Activated naive CD4-positive, alpha-beta T cell treated with anti-CD3 and anti-CD28 coated beads, Interleukin-2, amount 50 U/mL, for 24 hours (primary cell): ENCODE results near the gene KDM1B.

ENCODE experiments used
- H3K27ac Mint-ChIP-seq: one replicate; pipeline ENCODE4 v1.8.0; 2021; ENCODE audit warnings: mild to moderate bottlenecking, mixed read lengths
- H3K27me3 Mint-ChIP-seq: one replicate; pipeline ENCODE4 v1.8.0; 2021; ENCODE audit warnings: mixed read lengths
- H3K36me3 Mint-ChIP-seq: one replicate; pipeline ENCODE4 v1.8.0; 2021; ENCODE audit warnings: mixed read lengths
- H3K4me1 Mint-ChIP-seq: one replicate; pipeline ENCODE4 v1.8.0; 2021; ENCODE audit warnings: mixed read lengths
- H3K4me3 Mint-ChIP-seq: one replicate; pipeline ENCODE4 v1.8.0; 2021; ENCODE audit warnings: mild to moderate bottlenecking, mixed read lengths
- H3K9me3 Mint-ChIP-seq: one replicate; pipeline ENCODE4 v1.8.0; 2021; ENCODE audit warnings: mixed read lengths

KDM1B gene

DNA sequence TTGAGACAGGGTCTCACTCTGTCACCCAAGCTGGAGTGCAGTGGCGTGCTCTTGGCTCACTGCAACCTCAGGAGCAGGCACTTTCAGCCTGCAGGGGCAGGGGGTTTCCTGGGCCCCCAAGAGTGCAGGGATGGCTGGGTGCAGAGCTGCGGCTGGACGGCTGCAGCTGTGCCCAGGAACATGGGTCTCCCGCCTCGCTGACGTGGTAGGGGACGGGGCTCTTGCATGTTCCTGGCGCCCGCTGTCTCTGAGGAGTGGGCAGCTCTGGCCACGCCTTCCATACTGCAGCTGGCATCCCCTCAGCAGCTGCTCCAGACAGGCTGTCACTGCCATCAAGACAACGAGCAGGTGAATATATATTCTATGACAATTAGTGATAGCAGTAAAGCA lies 111.3 kb downstream of the KDM1B start:
- H3K36me3 Mint-ChIP-seq: peaks cover 4% of the 10 kb centered on the region
- no peak overlapping the region for H3K4me3 Mint-ChIP-seq
- H3K9me3 Mint-ChIP-seq: no peaks in the 10 kb centered on the region
- H3K4me1 Mint-ChIP-seq: peaks cover 27% of the 10 kb centered on the region
- no peaks in the 10 kb centered on the region for H3K27me3 Mint-ChIP-seq
- no peak overlapping the region for H3K27ac Mint-ChIP-seq

DNA sequence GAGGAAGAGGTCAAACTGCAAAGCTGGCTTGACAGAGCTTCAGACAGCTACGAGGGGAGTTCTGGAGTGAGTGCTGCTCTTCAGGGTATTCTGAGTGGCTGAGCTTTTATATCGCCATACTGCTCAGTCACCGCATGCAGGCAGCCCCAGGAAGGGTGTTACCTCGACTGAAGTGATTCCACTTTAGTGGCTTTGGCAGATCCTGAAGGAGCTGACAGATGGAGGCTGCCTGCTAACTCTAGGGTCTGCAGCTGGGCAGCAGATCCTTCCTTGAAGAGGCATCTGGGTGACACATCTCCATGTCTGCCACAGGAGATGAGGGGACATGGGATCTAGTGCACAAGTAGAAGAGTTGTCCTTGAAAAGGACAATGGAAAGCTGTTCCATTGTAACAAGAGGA lies 112.8 kb downstream of the KDM1B start:
- peaks cover 12% of the 10 kb centered on the region for H3K4me1 Mint-ChIP-seq
- H3K4me3 Mint-ChIP-seq: no peak overlapping the region
- no peaks in the 10 kb centered on the region for H3K27me3 Mint-ChIP-seq
- no peak overlapping the region for H3K27ac Mint-ChIP-seq
- H3K9me3 Mint-ChIP-seq: no peaks in the 10 kb centered on the region
- H3K36me3 Mint-ChIP-seq: no peaks in the 10 kb centered on the region

DNA sequence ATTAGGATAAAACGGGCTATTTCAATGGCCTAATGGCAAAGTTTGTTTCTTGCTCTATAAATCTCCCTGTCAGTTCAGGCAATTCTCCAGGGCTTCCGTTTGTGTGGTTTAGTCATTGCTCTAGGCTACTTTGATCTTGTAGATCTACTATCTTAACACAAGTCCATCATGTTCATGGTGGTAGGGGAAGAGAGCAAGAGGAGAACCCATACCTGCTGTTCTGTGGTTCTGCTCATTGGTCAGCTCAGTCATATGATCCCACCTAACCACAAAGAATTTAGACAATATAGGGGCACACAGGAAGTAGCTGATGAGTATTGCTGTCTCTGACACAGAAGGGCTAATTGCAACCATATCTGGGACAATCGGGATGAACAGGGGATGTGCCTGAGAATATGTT lies 114.0 kb downstream of the KDM1B start:
- no peak overlapping the region for H3K4me3 Mint-ChIP-seq
- H3K4me1 Mint-ChIP-seq: peaks cover 10% of the 10 kb centered on the region
- H3K27me3 Mint-ChIP-seq: no peaks in the 10 kb centered on the region
- H3K27ac Mint-ChIP-seq: no peak overlapping the region
- no peaks in the 10 kb centered on the region for H3K36me3 Mint-ChIP-seq
- no peaks in the 10 kb centered on the region for H3K9me3 Mint-ChIP-seq

DNA sequence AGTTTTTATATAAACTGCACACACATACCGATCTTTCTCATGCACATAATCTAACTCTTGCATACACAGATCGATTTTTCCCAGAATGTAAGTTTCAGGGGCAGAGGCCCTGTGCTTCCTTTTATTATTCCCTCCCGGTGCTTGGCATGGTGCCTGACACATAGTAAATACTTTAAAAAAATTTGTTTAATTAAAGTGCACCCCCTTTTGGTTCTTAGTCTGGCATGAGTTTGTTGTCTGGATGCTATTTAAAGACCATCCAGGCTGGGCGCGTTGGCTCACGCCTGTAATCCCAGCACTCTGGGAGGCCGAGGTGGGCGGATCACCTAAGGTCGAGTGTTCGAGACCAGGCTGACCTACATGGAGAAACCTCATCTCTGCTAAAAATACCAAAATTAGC lies 114.5 kb downstream of the KDM1B start:
- no peaks in the 10 kb centered on the region for H3K36me3 Mint-ChIP-seq

GRCh38 chr6:18270216-18270615 lies 115.0 kb downstream of the KDM1B start:
- no peak overlapping the region for H3K27ac Mint-ChIP-seq
- no peaks in the 10 kb centered on the region for H3K9me3 Mint-ChIP-seq
- H3K4me1 Mint-ChIP-seq: peaks cover 5% of the 10 kb centered on the region
- H3K36me3 Mint-ChIP-seq: no peaks in the 10 kb centered on the region
- no peak overlapping the region for H3K4me3 Mint-ChIP-seq
- H3K27me3 Mint-ChIP-seq: no peaks in the 10 kb centered on the region

More for the DNA sequence above, 114.5 kb downstream of the KDM1B start:
- peaks cover 10% of the 10 kb centered on the region for H3K4me1 Mint-ChIP-seq
- no peak overlapping the region for H3K4me3 Mint-ChIP-seq
- H3K9me3 Mint-ChIP-seq: no peaks in the 10 kb centered on the region
- H3K27ac Mint-ChIP-seq: no peak overlapping the region
- H3K27me3 Mint-ChIP-seq: no peaks in the 10 kb centered on the region
